H9 (cell line): ENCODE data around the gene TMPRSS9. TPM values are rescaled to one million over a fixed set of nuclear protein-coding genes. Genes with fewer than 3 reads are reported as not detected.

ENCODE experiments used
- DNase-seq: peaks from one replicate; pipeline ENCODE4 v3.0.0-alpha.2; 2017
- H2AFZ ChIP-seq: one replicate; pipeline ENCODE4 v1.6.1; 2013; ENCODE audit warnings: mild to moderate bottlenecking, low read length, control low read depth, moderate library complexity
- H2AK5ac ChIP-seq: 2 replicates; pipeline ENCODE4 v1.6.1; 2013; ENCODE audit warnings: low read length, control low read depth, mixed read lengths; ENCODE audit not compliant: insufficient read length
- H2BK120ac ChIP-seq: one replicate; pipeline ENCODE4 v1.6.1; 2013; ENCODE audit warnings: low read depth, mild to moderate bottlenecking, low read length, control low read depth, inconsistent platforms; ENCODE audit not compliant: poor library complexity, severe bottlenecking
- H2BK12ac ChIP-seq: 2 replicates; pipeline ENCODE4 v1.6.1; 2013; ENCODE audit warnings: low read length, control low read depth, mixed read lengths, low read depth; ENCODE audit not compliant: insufficient read length
- H2BK15ac ChIP-seq: 2 replicates; pipeline ENCODE4 v1.6.1; 2013; ENCODE audit warnings: low read depth, low read length, control low read depth
- H2BK20ac ChIP-seq: one replicate; pipeline ENCODE4 v1.6.1; 2013; ENCODE audit warnings: low read depth, mild to moderate bottlenecking, low read length, control low read depth, inconsistent platforms; ENCODE audit not compliant: poor library complexity, severe bottlenecking
- H2BK5ac ChIP-seq: 2 replicates; pipeline ENCODE4 v1.6.1; 2013; ENCODE audit warnings: low read length, control low read depth, mixed read lengths; ENCODE audit not compliant: insufficient read length
- H3K14ac ChIP-seq: 2 replicates; pipeline ENCODE4 v1.6.1; 2013; ENCODE audit warnings: low read length, control low read depth; ENCODE audit not compliant: insufficient read depth
- H3K18ac ChIP-seq: 2 replicates; pipeline ENCODE4 v1.6.1; 2013; ENCODE audit warnings: low read depth, mild to moderate bottlenecking, mixed read lengths, low read length, control low read depth; ENCODE audit not compliant: insufficient read length
- H3K23ac ChIP-seq: 2 replicates; pipeline ENCODE4 v1.6.1; 2013; ENCODE audit warnings: low read length, control low read depth, mixed read lengths, low read depth; ENCODE audit not compliant: insufficient read length
- H3K23me2 ChIP-seq: 2 replicates; pipeline ENCODE4 v1.6.1; 2013; ENCODE audit warnings: low read depth, mild to moderate bottlenecking, mixed read lengths, low read length, control low read depth; ENCODE audit not compliant: insufficient read length, poor library complexity, severe bottlenecking
- H3K27ac ChIP-seq: 2 replicates; pipeline ENCODE4 v1.5.1; 2013; ENCODE audit warnings: low read length, control low read depth, mixed read lengths, low read depth; ENCODE audit not compliant: insufficient read length
- H3K27me3 ChIP-seq: 2 replicates; pipeline ENCODE4 v1.6.1; 2013; ENCODE audit warnings: low read length, control low read depth, inconsistent platforms; ENCODE audit not compliant: insufficient read depth
- H3K4ac ChIP-seq: 2 replicates; pipeline ENCODE4 v1.6.1; 2013; ENCODE audit warnings: low read depth, mild to moderate bottlenecking, control low read depth, inconsistent platforms, low read length, moderate library complexity
- H3K4me1 ChIP-seq: 2 replicates; pipeline ENCODE4 v1.6.1; 2013; ENCODE audit warnings: low read length, control low read depth, inconsistent platforms; ENCODE audit not compliant: insufficient read depth
- H3K4me2 ChIP-seq: 2 replicates; pipeline ENCODE4 v1.6.1; 2013; ENCODE audit warnings: low read length, control low read depth, mixed read lengths; ENCODE audit not compliant: insufficient read length, insufficient read depth
- H3K56ac ChIP-seq: 2 replicates; pipeline ENCODE4 v1.6.1; 2013; ENCODE audit warnings: low read depth, mild to moderate bottlenecking, mixed read lengths, low read length, control low read depth; ENCODE audit not compliant: insufficient read length
- H3K79me1 ChIP-seq: 2 replicates; pipeline ENCODE4 v1.6.1; 2013; ENCODE audit warnings: low read depth, mild to moderate bottlenecking, moderate library complexity, low read length, control low read depth, inconsistent platforms; ENCODE audit not compliant: insufficient read depth, poor library complexity, severe bottlenecking
- H3K79me2 ChIP-seq: 2 replicates; pipeline ENCODE4 v1.6.1; 2013; ENCODE audit warnings: low read length, control low read depth, inconsistent platforms; ENCODE audit not compliant: insufficient read depth
- H3K9ac ChIP-seq: 2 replicates; pipeline ENCODE4 v1.6.1; 2013; ENCODE audit warnings: low read length, control low read depth, mixed read lengths; ENCODE audit not compliant: insufficient read length; ENCODE audit errors: extremely low read depth
- H3K9me3 ChIP-seq: one replicate; pipeline ENCODE4 v1.6.1; 2013; ENCODE audit warnings: low read depth, low read length, inconsistent platforms; ENCODE audit not compliant: control insufficient read depth
- H3T11ph ChIP-seq: one replicate; pipeline ENCODE4 v1.6.1; 2013; ENCODE audit warnings: mild to moderate bottlenecking, low read length, control low read depth, inconsistent platforms
- H4K20me1 ChIP-seq: one replicate; pipeline ENCODE4 v1.6.1; 2013; ENCODE audit not compliant: control insufficient read depth, insufficient read length, insufficient read depth
- H4K5ac ChIP-seq: 2 replicates; pipeline ENCODE4 v1.6.1; 2013; ENCODE audit warnings: low read depth, mild to moderate bottlenecking, mixed read lengths, low read length, control low read depth; ENCODE audit not compliant: insufficient read length
- H4K8ac ChIP-seq: replicated peaks from 2 replicates; pipeline ENCODE4 v1.6.1; 2013; ENCODE audit warnings: low read length, control low read depth, mixed read lengths, low read depth; ENCODE audit not compliant: insufficient read length
- H4K91ac ChIP-seq: 2 replicates; pipeline ENCODE4 v1.6.1; 2013; ENCODE audit warnings: low read depth, mild to moderate bottlenecking, moderate library complexity, mixed read lengths, low read length, control low read depth; ENCODE audit not compliant: insufficient read length
- H3K27ac Mint-ChIP-seq, 3 experiments: 2 replicates in 2 of 3; 3 replicates in 1 of 3; pipeline ENCODE4 v1.8.0; 2020 to 2021; ENCODE audit warnings: mixed read lengths in 3 of 3, mild to moderate bottlenecking in 1 of 3, moderate library complexity in 1 of 3
- H3K27me3 Mint-ChIP-seq: 2 replicates; pipeline ENCODE4 v1.8.0; 2021; ENCODE audit warnings: low read depth, mild to moderate bottlenecking, moderate library complexity, mixed read lengths
- H3K36me3 Mint-ChIP-seq, 3 experiments: 2 replicates in 2 of 3; 3 replicates in 1 of 3; pipeline ENCODE4 v1.8.0; 2020 to 2021; ENCODE audit warnings: low read depth in 3 of 3, mixed read lengths in 3 of 3; ENCODE audit not compliant: insufficient read depth in 1 of 3
- H3K4me1 Mint-ChIP-seq, 2 experiments: 2 replicates each; pipeline ENCODE4 v1.8.0; 2020; ENCODE audit warnings: mixed read lengths in 2 of 2
- H3K4me3 Mint-ChIP-seq, 2 experiments: 2 replicates in 1 of 2; 3 replicates in 1 of 2; pipeline ENCODE4 v1.8.0; 2020 to 2021; ENCODE audit warnings: mild to moderate bottlenecking in 2 of 2, mixed read lengths in 2 of 2, moderate library complexity in 1 of 2
- H3K9me3 Mint-ChIP-seq, 2 experiments: 2 replicates in 1 of 2; 3 replicates in 1 of 2; pipeline ENCODE4 v1.8.0; 2020; ENCODE audit warnings: mild to moderate bottlenecking in 2 of 2, mixed read lengths in 2 of 2, moderate library complexity in 1 of 2
- CTCF ChIP-seq: fragments of 200-600 bp; sonication (generic); conservative IDR thresholded peaks from 3 replicates; pipeline ENCODE4 v1.8.0; 2021; ENCODE audit warnings: antibody characterized with exemption, mild to moderate bottlenecking
- WGBS: extraction: QIAGEN DNeasy Blood & Tissue Kit; methylation state at CpG from one replicate; pipeline ENCODE4 v1.1.7; 2013; ENCODE audit warnings: missing lambda C conversion rate, low lambda C conversion rate, mixed read lengths; ENCODE audit not compliant: insufficient read length; ENCODE audit errors: extremely low coverage; 5-methylcytosine and 5-hydroxymethylcytosine counted together
- total RNA-seq: library from RNA; stranded (reverse); gene quantifications from 2 replicates; pipeline ENCODE4 v1.2.1, GENCODE V29; 2021

TMPRSS9 gene
- total RNA-seq, 1 experiment from 2014 or later = 0.24 TPM

GRCh38 chr19:2317756-2318155 is 42.3 kb upstream of the TMPRSS9 start:
- Histone ChIP-seq H3K14ac (no peak overlapping the region), H3K27me3 (no peaks in the 10 kb centered on the region), H3K79me2 (no peaks in the 10 kb centered on the region), H4K8ac (no peak overlapping the region), H2BK120ac (no peak overlapping the region), H2BK15ac (no peak overlapping the region), H2BK20ac (no peak overlapping the region), H3K9ac (no peak overlapping the region), H3K56ac (no peak overlapping the region), H3K79me1 (no peaks in the 10 kb centered on the region), H3K9me3 (no peaks in the 10 kb centered on the region), H3K4ac (no peak overlapping the region), H2BK5ac (no peak overlapping the region), H3K18ac (no peak overlapping the region), H3T11ph (no peak overlapping the region), H3K27ac (no peak overlapping the region), H4K20me1 (no peaks in the 10 kb centered on the region), H4K5ac (no peak overlapping the region), H4K91ac (no peak overlapping the region), H3K4me1 (no peaks in the 10 kb centered on the region), H3K4me2 (no peak overlapping the region), H3K23me2 (no peaks in the 10 kb centered on the region), H2AFZ (no peak overlapping the region), H2AK5ac (no peak overlapping the region), H2BK12ac (no peak overlapping the region), H3K23ac (no peak overlapping the region)
- WGBS = no CpG with 5 or more reads among the region's 25 CpGs
- Mint-ChIP-seq H3K36me3 (peaks cover 0 to 7% (median 0%) of the 10 kb centered on the region in 3 experiments; a peak in 2 of 7 replicates), H3K27me3 (peaks cover 28% of the 10 kb centered on the region), H3K9me3 (peaks cover 0 to 9% of the 10 kb centered on the region in 2 experiments; a peak in 3 of 5 replicates), H3K4me3 (no peak overlapping the region), H3K4me1 (peaks cover 10 to 21% of the 10 kb centered on the region in 2 experiments), H3K27ac (no peak overlapping the region)
- DNase-seq = no peak
- TF ChIP-seq CTCF = no peak
